Activated T-helper 1 cell treated with anti-CD3 and anti-CD28 coated beads, Interleukin-12 subunit alpha, Interleukin-12 subunit beta, Interleukin-2, Interleukin-4 antibody, amounts not matched to agents 30 ng/mL and 10 ng/mL and 1 ng/mL, durations not matched to agents 14 hours and 24 hours and 36 hours (primary cell): Measurements from ENCODE around the gene IQCM. TPM values are rescaled to one million over a fixed set of nuclear protein-coding genes. Genes with fewer than 3 reads are reported as not detected.

Experiments
- DNase-seq: peaks from one replicate; pipeline ENCODE4 v3.0.0; 2021; ENCODE audit warnings: low spot score
- H3K27ac Mint-ChIP-seq: one replicate; pipeline ENCODE4 v1.8.0; 2021; ENCODE audit warnings: mild to moderate bottlenecking, mixed read lengths
- H3K27me3 Mint-ChIP-seq: one replicate; pipeline ENCODE4 v1.8.0; 2022; ENCODE audit warnings: mild to moderate bottlenecking, moderate library complexity, mixed read lengths; ENCODE audit not compliant: insufficient read depth
- H3K36me3 Mint-ChIP-seq: one replicate; pipeline ENCODE4 v1.8.0; 2021; ENCODE audit warnings: low read depth, mixed read lengths
- H3K4me1 Mint-ChIP-seq: one replicate; pipeline ENCODE4 v1.8.0; 2021; ENCODE audit warnings: low read depth, mixed read lengths
- H3K4me3 Mint-ChIP-seq: one replicate; pipeline ENCODE4 v1.8.0; 2021; ENCODE audit warnings: mild to moderate bottlenecking, moderate library complexity, mixed read lengths
- H3K9me3 Mint-ChIP-seq: one replicate; pipeline ENCODE4 v1.8.0; 2021; ENCODE audit warnings: mixed read lengths
- intact Hi-C: fragments of 100-400 bp; cut with micrococcal nuclease; formaldehyde crosslinking; loops from one replicate; pipeline ENCODE4 v1.15.1; 2024
- total RNA-seq: library from RNA; stranded (reverse); gene quantifications from 2 replicates; pipeline ENCODE4 v1.2.3, GENCODE V29; 2022

IQCM gene
- total RNA-seq, 1 donor from 2014 or later: not detected

GRCh38 chr4:149755969-149756368, 59.7 kb downstream of the IQCM start:
- no peak overlapping the region for H3K27ac Mint-ChIP-seq
- H3K9me3 Mint-ChIP-seq: no peaks in the 10 kb centered on the region
- no peaks in the 10 kb centered on the region for H3K36me3 Mint-ChIP-seq
- H3K4me3 Mint-ChIP-seq: no peak overlapping the region
- no peaks in the 10 kb centered on the region for H3K4me1 Mint-ChIP-seq
- DNase-seq: no peak
- H3K27me3 Mint-ChIP-seq: peaks cover 2% of the 10 kb centered on the region
- intact Hi-C loops: no loop called here

- H3K9me3 Mint-ChIP-seq: no peaks in the 10 kb centered on the region
- H3K36me3 Mint-ChIP-seq: no peaks in the 10 kb centered on the region
- no peaks in the 10 kb centered on the region for H3K4me1 Mint-ChIP-seq
- DNase-seq: no peak
- no peak overlapping the region for H3K4me3 Mint-ChIP-seq
- no peak overlapping the region for H3K27ac Mint-ChIP-seq
- H3K27me3 Mint-ChIP-seq: peaks cover 2% of the 10 kb centered on the region
- intact Hi-C loops: no loop called here
Observed at GRCh38 chr4:149754526-149754925, 61.1 kb downstream of the IQCM start.

- Mint-ChIP-seq H3K4me3 (no peak overlapping the region), H3K27ac (no peak overlapping the region), H3K4me1 (no peaks in the 10 kb centered on the region), H3K27me3 (no peaks in the 10 kb centered on the region), H3K9me3 (no peaks in the 10 kb centered on the region), H3K36me3 (no peaks in the 10 kb centered on the region)
- no peak for DNase-seq
- intact Hi-C loops: no loop called here
Observed at GRCh38 chr4:149752729-149753128, 62.9 kb downstream of the IQCM start.

GRCh38 chr4:149751174-149751573, 64.5 kb downstream of the IQCM start:
- intact Hi-C loops: no loop called here
- H3K36me3 Mint-ChIP-seq: no peaks in the 10 kb centered on the region

GRCh38 chr4:149749784-149750183, 65.9 kb downstream of the IQCM start:
- no peaks in the 10 kb centered on the region for H3K36me3 Mint-ChIP-seq
- no peaks in the 10 kb centered on the region for H3K9me3 Mint-ChIP-seq
- no peak for DNase-seq
- no peaks in the 10 kb centered on the region for H3K27me3 Mint-ChIP-seq
- intact Hi-C loops: no loop called here
- no peak overlapping the region for H3K4me3 Mint-ChIP-seq
- H3K27ac Mint-ChIP-seq: no peak overlapping the region
- no peaks in the 10 kb centered on the region for H3K4me1 Mint-ChIP-seq

More at GRCh38 chr4:149751174-149751573, 64.5 kb downstream of the IQCM start:
- Mint-ChIP-seq H3K4me3 (no peak overlapping the region), H3K27me3 (no peaks in the 10 kb centered on the region), H3K27ac (no peak overlapping the region), H3K9me3 (no peaks in the 10 kb centered on the region), H3K4me1 (no peaks in the 10 kb centered on the region)
- no peak for DNase-seq

GRCh38 chr4:149747646-149748045, 68.0 kb downstream of the IQCM start:
- intact Hi-C loops: no loop called here
- H3K27ac Mint-ChIP-seq: no peak overlapping the region

GRCh38 chr4:149746276-149746675, 69.4 kb downstream of the IQCM start:
- intact Hi-C loops: no loop called here
- no peak for DNase-seq
- H3K4me3 Mint-ChIP-seq: no peak overlapping the region
- no peaks in the 10 kb centered on the region for H3K9me3 Mint-ChIP-seq
- H3K27me3 Mint-ChIP-seq: no peaks in the 10 kb centered on the region
- H3K36me3 Mint-ChIP-seq: no peaks in the 10 kb centered on the region
- H3K27ac Mint-ChIP-seq: no peak overlapping the region
- no peaks in the 10 kb centered on the region for H3K4me1 Mint-ChIP-seq

More at GRCh38 chr4:149747646-149748045, 68.0 kb downstream of the IQCM start:
- Mint-ChIP-seq H3K4me3 (no peak overlapping the region), H3K27me3 (no peaks in the 10 kb centered on the region), H3K4me1 (no peaks in the 10 kb centered on the region), H3K36me3 (no peaks in the 10 kb centered on the region), H3K9me3 (no peaks in the 10 kb centered on the region)
- no peak for DNase-seq

GRCh38 chr4:149741186-149741831, 74.3 kb downstream of the IQCM start:
- Mint-ChIP-seq H3K4me3 (no peak overlapping the region), H3K4me1 (no peaks in the 10 kb centered on the region), H3K36me3 (no peaks in the 10 kb centered on the region), H3K27me3 (no peaks in the 10 kb centered on the region), H3K9me3 (no peaks in the 10 kb centered on the region), H3K27ac (no peak overlapping the region)
- DNase-seq: no peak
- intact Hi-C loops: no loop called here

- Mint-ChIP-seq H3K4me3 (no peak overlapping the region), H3K27me3 (no peaks in the 10 kb centered on the region)
- intact Hi-C loops: no loop called here
Observed at GRCh38 chr4:149738156-149738555, 77.5 kb downstream of the IQCM start.

GRCh38 chr4:149735796-149736195, 79.8 kb downstream of the IQCM start:
- Mint-ChIP-seq H3K27me3 (no peaks in the 10 kb centered on the region), H3K27ac (no peak overlapping the region), H3K4me3 (no peak overlapping the region), H3K4me1 (no peaks in the 10 kb centered on the region), H3K36me3 (no peaks in the 10 kb centered on the region), H3K9me3 (no peaks in the 10 kb centered on the region)
- no peak for DNase-seq
- intact Hi-C loops: no loop called here

More at GRCh38 chr4:149738156-149738555, 77.5 kb downstream of the IQCM start:
- H3K27ac Mint-ChIP-seq: no peak overlapping the region
- no peaks in the 10 kb centered on the region for H3K9me3 Mint-ChIP-seq
- H3K36me3 Mint-ChIP-seq: no peaks in the 10 kb centered on the region
- DNase-seq: no peak
- no peaks in the 10 kb centered on the region for H3K4me1 Mint-ChIP-seq

GRCh38 chr4:149728444-149728843, 87.2 kb downstream of the IQCM start:
- no peaks in the 10 kb centered on the region for H3K27me3 Mint-ChIP-seq
- no peaks in the 10 kb centered on the region for H3K9me3 Mint-ChIP-seq
- intact Hi-C loops: no loop called here
- no peaks in the 10 kb centered on the region for H3K4me1 Mint-ChIP-seq
- no peak overlapping the region for H3K27ac Mint-ChIP-seq
- H3K36me3 Mint-ChIP-seq: no peaks in the 10 kb centered on the region
- DNase-seq: no peak
- no peak overlapping the region for H3K4me3 Mint-ChIP-seq

- no peak overlapping the region for H3K27ac Mint-ChIP-seq
- intact Hi-C loops: no loop called here
- no peaks in the 10 kb centered on the region for H3K36me3 Mint-ChIP-seq
- no peak for DNase-seq
- H3K27me3 Mint-ChIP-seq: no peaks in the 10 kb centered on the region
- no peaks in the 10 kb centered on the region for H3K4me1 Mint-ChIP-seq
- no peaks in the 10 kb centered on the region for H3K9me3 Mint-ChIP-seq
- no peak overlapping the region for H3K4me3 Mint-ChIP-seq
Observed at GRCh38 chr4:149727663-149728062, 88.0 kb downstream of the IQCM start.

GRCh38 chr4:149723065-149723464, 92.6 kb downstream of the IQCM start:
- H3K27me3 Mint-ChIP-seq: no peaks in the 10 kb centered on the region
- H3K4me3 Mint-ChIP-seq: no peak overlapping the region
- H3K4me1 Mint-ChIP-seq: no peaks in the 10 kb centered on the region
- H3K9me3 Mint-ChIP-seq: no peaks in the 10 kb centered on the region
- no peaks in the 10 kb centered on the region for H3K36me3 Mint-ChIP-seq
- DNase-seq: no peak
- no peak overlapping the region for H3K27ac Mint-ChIP-seq
- intact Hi-C loops: no loop called here

- no peaks in the 10 kb centered on the region for H3K36me3 Mint-ChIP-seq
- no peak overlapping the region for H3K4me3 Mint-ChIP-seq
- H3K9me3 Mint-ChIP-seq: no peaks in the 10 kb centered on the region
- intact Hi-C loops: no loop called here
- no peaks in the 10 kb centered on the region for H3K27me3 Mint-ChIP-seq
- no peak overlapping the region for H3K27ac Mint-ChIP-seq
- DNase-seq: no peak
- no peaks in the 10 kb centered on the region for H3K4me1 Mint-ChIP-seq
Observed at GRCh38 chr4:149719806-149720205, 95.8 kb downstream of the IQCM start.
